HS-5 (cell line): ENCODE data around the gene G6PC2.
A peak's percentile ranks its signal among the peaks of the same experiment; 100 is the strongest.
"Not testable (repeated sequence)": the region's sequence is repeated elsewhere in the genome, so short reads cannot be mapped to it uniquely, and the experiment has no call there.

ENCODE experiments used
- DNase-seq: peaks from one replicate; pipeline ENCODE4 v3.0.0-alpha.2; 2012; ENCODE audit warnings: low read depth

The G6PC2 gene, protein sequence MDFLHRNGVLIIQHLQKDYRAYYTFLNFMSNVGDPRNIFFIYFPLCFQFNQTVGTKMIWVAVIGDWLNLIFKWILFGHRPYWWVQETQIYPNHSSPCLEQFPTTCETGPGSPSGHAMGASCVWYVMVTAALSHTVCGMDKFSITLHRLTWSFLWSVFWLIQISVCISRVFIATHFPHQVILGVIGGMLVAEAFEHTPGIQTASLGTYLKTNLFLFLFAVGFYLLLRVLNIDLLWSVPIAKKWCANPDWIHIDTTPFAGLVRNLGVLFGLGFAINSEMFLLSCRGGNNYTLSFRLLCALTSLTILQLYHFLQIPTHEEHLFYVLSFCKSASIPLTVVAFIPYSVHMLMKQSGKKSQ

DNA sequence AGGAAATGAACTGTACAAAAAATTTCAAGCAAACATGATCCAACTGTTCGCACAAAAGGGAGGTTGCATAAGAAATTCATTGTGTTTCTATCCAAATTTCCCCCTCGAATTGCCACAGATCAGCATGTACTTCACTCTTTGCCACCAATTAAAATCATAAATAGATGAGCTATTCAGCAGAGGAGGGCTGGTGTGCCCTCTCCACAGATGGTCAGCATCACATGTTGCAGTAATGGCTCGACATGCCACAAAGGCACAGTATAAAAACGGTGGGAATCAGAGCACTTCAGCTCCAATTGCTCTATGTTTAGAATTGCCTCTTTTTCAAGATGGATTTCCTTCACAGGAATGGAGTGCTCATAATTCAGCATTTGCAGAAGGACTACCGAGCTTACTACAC is at the start of gene G6PC2:
Gene G6PC2 (plus strand): TSS at position 289 of the 400 bp plus-strand sequence. CDS start 41 bp downstream, at position 330.
- no peak for DNase-seq

- DNase-seq, result peak; percentile 45
These were observed 49.3 kb upstream of the G6PC2 start for GRCh38 chr2:168851674-168852320.

DNA sequence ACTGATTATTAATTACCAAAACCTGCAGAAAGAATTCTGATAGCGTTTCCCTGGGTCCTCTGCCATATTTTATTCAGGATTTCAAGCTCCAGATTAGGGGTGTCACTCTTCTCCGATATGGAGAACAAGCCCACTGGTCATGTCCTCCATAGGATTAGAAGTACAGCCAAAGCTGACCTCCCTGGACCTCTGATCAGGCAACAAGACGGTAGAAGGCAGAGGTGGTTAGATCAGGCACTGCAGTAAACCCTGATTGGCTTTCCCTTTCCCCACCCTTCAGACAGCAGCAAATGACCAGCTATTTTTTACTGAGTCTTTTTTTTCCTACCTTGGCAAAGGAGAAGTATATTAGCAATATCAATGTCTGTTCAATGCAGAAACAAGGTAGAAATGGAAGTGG is 48.6 kb upstream of the G6PC2 start:
- DNase-seq, result no peak

- DNase-seq, result no peak
These were observed 47.6 kb upstream of the G6PC2 start for GRCh38 chr2:168853471-168853870.

DNA sequence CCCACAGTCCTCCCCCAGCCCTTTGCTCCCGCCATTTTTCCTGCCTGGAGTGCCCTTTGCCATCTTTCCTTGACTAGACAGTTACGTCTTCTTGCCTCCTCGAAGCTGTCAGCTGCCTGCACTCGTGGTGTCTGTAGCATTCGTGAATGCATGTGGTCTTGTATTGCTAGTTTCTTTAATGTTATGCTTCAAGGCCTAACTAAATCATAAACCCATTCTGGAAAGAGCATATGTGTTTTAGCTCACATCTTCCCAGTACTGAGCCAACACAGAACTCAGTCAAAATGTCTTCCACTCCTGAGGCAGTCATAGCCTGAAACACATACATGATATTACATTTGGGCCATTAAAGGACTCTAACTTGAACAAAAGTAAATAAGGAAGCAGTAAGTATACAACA is 46.4 kb upstream of the G6PC2 start:
- no peak for DNase-seq

DNA sequence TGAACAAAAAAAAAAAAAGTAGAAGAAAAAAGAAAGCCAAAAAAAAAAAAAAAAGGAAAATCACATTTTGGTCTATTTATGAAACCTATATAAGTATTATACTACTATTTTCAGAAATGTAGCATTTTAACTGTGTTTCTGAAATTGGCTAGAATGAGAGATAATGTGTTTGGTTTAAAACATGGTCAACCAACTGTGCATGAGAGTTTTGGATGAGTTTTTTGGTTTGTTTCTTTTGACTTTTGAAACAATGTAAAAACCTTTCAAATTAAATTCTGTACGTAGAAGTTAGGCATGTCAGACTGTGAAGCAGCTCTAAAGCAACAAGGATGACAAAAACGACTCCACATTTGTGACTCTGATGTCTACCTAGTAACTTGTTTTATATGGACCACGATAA is 45.5 kb upstream of the G6PC2 start:
- no peak for DNase-seq

DNA sequence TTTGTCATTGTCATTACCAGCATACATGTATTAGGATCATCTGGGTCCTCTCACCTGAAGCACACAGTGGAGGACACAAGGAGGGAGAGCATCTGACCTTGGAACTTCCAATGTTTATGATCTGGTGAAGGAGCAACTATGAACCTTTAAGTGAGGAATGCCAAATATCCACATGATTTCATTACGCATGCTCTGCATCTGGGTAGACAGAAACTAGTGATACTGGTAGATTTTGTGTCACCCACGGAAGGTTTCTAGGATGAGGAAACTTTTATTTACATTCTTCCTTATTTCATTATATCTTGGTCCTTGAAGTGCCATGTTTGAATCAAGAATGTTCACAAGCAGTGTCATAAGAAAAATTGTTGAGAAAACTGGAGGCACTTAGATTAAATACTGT is 42.9 kb upstream of the G6PC2 start:
- DNase-seq, result no peak

- not testable (repeated sequence) for DNase-seq
These were observed 33.9 kb upstream of the G6PC2 start for GRCh38 chr2:168867164-168867563.

DNA sequence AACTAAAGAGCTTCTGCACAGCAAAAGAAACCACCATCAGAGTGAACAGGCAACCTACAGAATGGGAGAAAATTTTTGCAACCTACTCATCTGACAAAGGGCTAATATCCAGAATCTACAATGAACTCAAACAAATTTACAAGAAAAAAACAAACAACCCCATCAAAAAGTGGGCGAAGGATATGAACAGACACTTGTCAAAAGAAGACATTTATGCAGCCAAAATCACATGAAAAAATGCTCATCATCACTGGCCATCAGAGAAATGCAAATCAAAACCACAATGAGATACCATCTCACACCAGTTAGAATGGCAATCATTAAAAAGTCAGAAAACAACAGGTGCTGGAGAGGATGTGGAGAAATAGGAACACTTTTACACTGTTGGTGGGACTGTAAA is 30.7 kb upstream of the G6PC2 start:
- DNase-seq, result not testable (repeated sequence)

- DNase-seq, result not testable (repeated sequence)
These were observed 30.3 kb upstream of the G6PC2 start for GRCh38 chr2:168870824-168871223.

GRCh38 chr2:168874368-168875054 is 26.6 kb upstream of the G6PC2 start:
- DNase-seq, result no peak

GRCh38 chr2:168882163-168882562 is 18.9 kb upstream of the G6PC2 start:
- DNase-seq, result not testable (repeated sequence)

- DNase-seq, result peak; percentile 63
These were observed 16.1 kb upstream of the G6PC2 start for GRCh38 chr2:168884975-168885374.

DNA sequence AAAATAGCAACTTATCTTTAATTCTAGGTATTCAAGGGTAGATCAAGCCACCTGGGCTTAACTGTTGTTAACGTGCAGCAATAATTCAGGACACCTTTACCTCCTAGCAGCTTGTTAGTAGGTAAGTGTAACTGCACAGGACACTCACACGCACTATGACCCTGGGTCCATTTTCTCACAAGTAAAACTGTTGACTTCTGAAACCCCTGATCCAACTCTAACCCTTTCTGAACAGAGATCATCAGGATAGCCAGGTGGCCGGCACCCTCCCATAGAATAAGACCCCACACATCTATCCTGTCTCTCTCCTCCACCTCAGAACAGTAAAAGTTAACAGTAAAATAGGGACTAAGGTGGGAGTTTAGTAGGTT is 11.5 kb upstream of the G6PC2 start:
- no peak for DNase-seq

DNA sequence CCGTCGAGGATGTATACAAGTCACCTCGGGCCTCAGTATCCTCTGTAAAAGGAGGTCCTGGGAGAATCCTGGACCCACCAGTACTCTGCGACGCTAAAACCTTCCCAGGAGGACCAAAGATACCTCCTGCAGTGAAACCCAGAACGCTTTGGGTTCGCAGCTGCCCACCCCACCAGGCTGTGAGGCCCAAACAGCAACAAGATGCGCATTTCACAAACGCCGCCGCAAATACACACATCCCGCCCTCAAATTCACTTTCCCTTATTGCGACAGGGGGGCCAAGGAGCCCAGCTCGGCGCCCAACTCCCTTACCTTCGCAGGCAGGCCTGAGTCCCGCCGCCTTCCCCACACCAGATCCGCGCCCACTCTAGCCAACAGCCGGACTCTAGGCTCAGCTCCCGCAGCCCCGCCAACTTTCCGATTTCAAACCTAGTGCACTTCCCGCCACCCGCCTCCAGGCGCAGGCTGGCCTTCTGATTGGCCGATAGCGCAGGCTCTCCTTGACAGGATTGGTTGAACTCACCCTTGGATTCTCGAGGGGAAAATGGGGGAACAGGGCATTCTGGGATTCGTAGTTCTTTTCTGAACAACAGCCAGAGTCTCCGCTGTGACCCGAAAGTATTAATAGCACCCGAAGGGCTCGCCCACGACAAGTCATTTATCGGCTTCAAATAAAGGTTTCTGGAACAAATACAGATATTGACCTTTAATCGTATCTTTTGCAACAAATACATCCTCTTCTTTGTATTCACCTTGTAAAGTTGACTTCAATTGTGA is 10.9 kb upstream of the G6PC2 start, which contains the start of gene SPC25:
Gene SPC25 (minus strand): TSS at position 425 of the 777 bp plus-strand sequence. CDS start 911 bp downstream, outside the sequence.
- DNase-seq, result peak; percentile 77

DNA sequence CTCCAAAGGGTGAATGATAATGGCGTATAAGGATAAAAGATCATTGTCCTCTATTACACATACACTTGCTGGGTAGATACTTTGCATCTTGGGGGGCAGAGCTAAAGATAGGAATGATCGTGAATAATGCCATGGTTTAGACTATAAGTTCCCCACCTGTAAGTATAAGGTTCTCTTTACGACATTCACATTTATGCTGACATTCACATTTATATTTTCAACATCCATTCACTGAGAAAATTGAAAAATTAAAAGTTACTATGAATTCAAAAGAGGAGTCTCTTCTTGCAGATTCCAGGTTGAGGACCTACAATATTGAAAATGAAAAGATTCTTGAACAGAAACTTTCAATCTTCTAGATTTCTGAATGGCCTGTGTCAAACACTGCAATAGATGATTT is 8.8 kb upstream of the G6PC2 start:
- DNase-seq, result no peak

GRCh38 chr2:168894101-168894500 is 7.0 kb upstream of the G6PC2 start:
- no peak for DNase-seq

DNA sequence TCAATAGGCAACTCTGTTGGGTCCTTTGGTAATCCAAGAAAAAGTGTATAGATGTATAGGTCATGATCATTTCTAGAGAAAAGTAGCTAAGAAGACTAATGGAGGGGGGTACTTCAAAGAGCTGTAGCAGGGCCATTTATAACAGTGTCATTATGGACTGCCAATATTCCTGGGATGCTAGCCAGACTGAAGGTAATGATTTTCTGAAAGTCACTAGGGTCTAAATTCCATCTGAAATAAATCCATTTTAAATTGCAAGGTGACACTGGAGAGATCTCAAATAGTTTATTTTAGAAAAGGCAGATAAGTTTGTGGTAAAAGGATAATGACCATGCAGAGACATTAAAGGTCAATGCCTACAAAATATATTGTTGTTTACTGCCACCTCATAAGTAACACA is 6.4 kb upstream of the G6PC2 start:
- no peak for DNase-seq

DNA sequence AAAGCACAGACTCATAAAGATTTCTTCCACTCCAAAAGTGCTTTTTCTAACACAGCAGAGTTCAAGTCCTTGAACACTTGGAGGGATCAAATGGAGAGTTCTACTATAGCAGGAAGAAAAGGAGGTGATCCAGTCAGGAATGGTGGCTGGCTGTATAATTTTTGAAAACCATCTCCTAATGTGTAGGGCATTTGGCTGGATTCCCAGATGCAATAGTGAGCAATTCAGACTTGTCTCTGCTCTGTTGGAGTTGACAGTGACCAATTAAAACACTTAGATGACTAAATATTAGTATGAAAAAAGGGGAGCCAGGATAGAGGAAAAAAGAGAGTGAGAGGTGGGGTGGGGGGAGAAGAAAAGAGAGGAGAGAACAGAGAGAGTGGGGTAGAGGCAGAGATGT is 5.3 kb upstream of the G6PC2 start:
- no peak for DNase-seq

GRCh38 chr2:168896783-168897182 is 4.3 kb upstream of the G6PC2 start:
- DNase-seq, result no peak

GRCh38 chr2:168897449-168897848 is 3.6 kb upstream of the G6PC2 start:
- no peak for DNase-seq

- no peak for DNase-seq
These were observed 2.8 kb downstream of the G6PC2 start for GRCh38 chr2:168903888-168904287.
